Activated CD8-positive, alpha-beta T cell treated with anti-CD3 and anti-CD28 coated beads for 36 hours (primary cell): ENCODE measurements around the gene SVIL. TPM values are rescaled to one million over a fixed set of nuclear protein-coding genes. Genes with fewer than 3 reads are reported as not detected.

ENCODE experiments used
- ATAC-seq: fragments of 200-7000 bp; cut with Tn5 transposase; one replicate; pipeline ENCODE4 v1.10.0; 2021; ENCODE audit warnings: mild to moderate bottlenecking, moderate library complexity
- CTCF ChIA-PET: fragments of 350-600 bp; sonication (Branson Sonifier 250); formaldehyde crosslinking; loops from one replicate; lab custom pipeline; 2021; ENCODE audit warnings: antibody characterized with exemption; lab: Charles Lee
- POLR2A ChIA-PET: fragments of 350-600 bp; sonication (Branson Sonifier 250); formaldehyde crosslinking; loops from one replicate; lab custom pipeline; 2021; ENCODE audit warnings: antibody characterized with exemption; lab: Charles Lee
- DNase-seq: peaks from one replicate; pipeline ENCODE4 v3.0.0-alpha.2; 2020
- H3K27ac Mint-ChIP-seq: one replicate; pipeline ENCODE4 v1.8.0; 2021; ENCODE audit warnings: mild to moderate bottlenecking, mixed read lengths
- H3K27me3 Mint-ChIP-seq: one replicate; pipeline ENCODE4 v1.8.0; 2021; ENCODE audit warnings: mixed read lengths
- H3K36me3 Mint-ChIP-seq: one replicate; pipeline ENCODE4 v1.8.0; 2021; ENCODE audit warnings: low read depth, mixed read lengths
- H3K4me1 Mint-ChIP-seq: one replicate; pipeline ENCODE4 v1.8.0; 2021; ENCODE audit warnings: low read depth, mixed read lengths
- H3K4me3 Mint-ChIP-seq: one replicate; pipeline ENCODE4 v1.8.0; 2021; ENCODE audit warnings: mild to moderate bottlenecking, moderate library complexity, mixed read lengths
- H3K9me3 Mint-ChIP-seq: one replicate; pipeline ENCODE4 v1.8.0; 2021; ENCODE audit warnings: mixed read lengths
- CTCF ChIP-seq: fragments of 200-600 bp; IDR thresholded peaks from one replicate; pipeline ENCODE4 v1.8.0; 2022; ENCODE audit warnings: antibody characterized with exemption, mild to moderate bottlenecking
- intact Hi-C: fragments of 100-400 bp; cut with micrococcal nuclease; formaldehyde crosslinking; loops from one replicate; pipeline ENCODE4 v1.10.0; 2022
- total RNA-seq, 2 experiments: library from RNA; stranded (reverse); gene quantifications; one replicate each; pipeline ENCODE4 v1.2.3, GENCODE V29; 2021

Gene SVIL
- total RNA-seq, 2 experiments from 2014 or later = 7.9 to 8.9 TPM

- TF ChIP-seq CTCF = no peak
- no peak overlapping the region for H3K4me3 Mint-ChIP-seq
- peaks cover 15% of the 10 kb centered on the region for H3K4me1 Mint-ChIP-seq
- DNase-seq (no peak), ATAC-seq (no peak)
- H3K36me3 Mint-ChIP-seq = peaks cover 30% of the 10 kb centered on the region
- H3K9me3 Mint-ChIP-seq = no peaks in the 10 kb centered on the region
- POLR2A ChIA-PET = no interaction called here
- CTCF ChIA-PET = no interaction called here
- no peak overlapping the region for H3K27ac Mint-ChIP-seq
- no peaks in the 10 kb centered on the region for H3K27me3 Mint-ChIP-seq
- intact Hi-C loops = no loop called here
Measured at GRCh38 chr10:29417324-29417723, 217.4 kb downstream of the SVIL start.

- ATAC-seq = no peak
- Mint-ChIP-seq H3K4me3 (no peak overlapping the region), H3K9me3 (no peaks in the 10 kb centered on the region), H3K36me3 (peaks cover 17% of the 10 kb centered on the region), H3K4me1 (peaks cover 28% of the 10 kb centered on the region), H3K27me3 (no peaks in the 10 kb centered on the region), H3K27ac (no peak overlapping the region)
- CTCF ChIA-PET = no interaction called here
- no peak for TF ChIP-seq CTCF
- no peak for DNase-seq
- intact Hi-C loops = no loop called here
- POLR2A ChIA-PET = no interaction called here
Measured at GRCh38 chr10:29415876-29416275, 218.9 kb downstream of the SVIL start.

GRCh38 chr10:29414501-29414900 is 220.3 kb downstream of the SVIL start:
- TF ChIP-seq CTCF = no peak
- no peak for ATAC-seq
- Mint-ChIP-seq H3K27me3 (no peaks in the 10 kb centered on the region), H3K27ac (no peak overlapping the region), H3K9me3 (no peaks in the 10 kb centered on the region), H3K4me3 (no peak overlapping the region), H3K4me1 (peaks cover 31% of the 10 kb centered on the region), H3K36me3 (peaks cover 14% of the 10 kb centered on the region)
- POLR2A ChIA-PET = no interaction called here
- no peak for DNase-seq
- CTCF ChIA-PET = interaction anchor here (0.6 kb wide), 1 partner anchor 34 kb away, joined by 3 read pairs; no protein-coding TSS in a partner anchor
- intact Hi-C loops = no loop called here

GRCh38 chr10:29412485-29412884 is 222.3 kb downstream of the SVIL start:
- peaks cover 39% of the 10 kb centered on the region for H3K4me1 Mint-ChIP-seq
- H3K4me3 Mint-ChIP-seq = no peak overlapping the region
- POLR2A ChIA-PET = no interaction called here
- H3K27me3 Mint-ChIP-seq = no peaks in the 10 kb centered on the region
- CTCF ChIA-PET = interaction anchor here (1.3 kb wide), 1 partner anchor 33 kb away, joined by 6 read pairs; no protein-coding TSS in a partner anchor
- no peak for TF ChIP-seq CTCF
- peak; percentile 43 for ATAC-seq
- intact Hi-C loops = no loop called here
- DNase-seq = peak; percentile 15
- H3K36me3 Mint-ChIP-seq = peaks cover 7% of the 10 kb centered on the region
- H3K9me3 Mint-ChIP-seq = no peaks in the 10 kb centered on the region
- H3K27ac Mint-ChIP-seq = no peak overlapping the region

- CTCF ChIA-PET = interaction anchor here (0.8 to 2.5 kb wide), 5 partner anchors 9 to 84 kb away, joined by 3 to 7 read pairs (median 4); no protein-coding TSS in a partner anchor
Measured at GRCh38 chr10:29411666-29412315, 223.0 kb downstream of the SVIL start.

More at GRCh38 chr10:29411666-29412315, 223.0 kb downstream of the SVIL start:
- no peak for TF ChIP-seq CTCF
- H3K4me3 Mint-ChIP-seq = no peak overlapping the region
- DNase-seq = peak; percentile 12
- no peak overlapping the region for H3K27ac Mint-ChIP-seq
- peaks cover 39% of the 10 kb centered on the region for H3K4me1 Mint-ChIP-seq
- no peaks in the 10 kb centered on the region for H3K27me3 Mint-ChIP-seq
- ATAC-seq = no peak
- intact Hi-C loops = no loop called here
- POLR2A ChIA-PET = interaction anchor here (0.8 kb wide), 1 partner anchor 34 kb away, joined by 3 read pairs; no protein-coding TSS in a partner anchor
- peaks cover 6% of the 10 kb centered on the region for H3K36me3 Mint-ChIP-seq
- peaks cover 3% of the 10 kb centered on the region for H3K9me3 Mint-ChIP-seq
